Pancreas (tissue), 10 donors: ENCODE data around the gene NOP58. TPM values are rescaled to one million over a fixed set of nuclear protein-coding genes. Genes with fewer than 3 reads are reported as not detected.

Experiments
- ATAC-seq, 4 donors: fragments of 200-7000 bp; cut with Tn5 transposase; one replicate each; pipeline versions ENCODE4 v1.8.0 to v1.9.1; 2020; ENCODE audit warnings: mild to moderate bottlenecking in 4 of 4, moderate library complexity in 4 of 4
- DNase-seq, 6 donors: peaks; one replicate each; pipeline ENCODE4 v3.0.0-alpha.2; 2020
- FAIRE-seq: peaks from 2 replicates; lab custom pipeline; 2012; peaks lifted over from hg19 to GRCh38; lab: Jason Lieb, UNC
- H3K27ac ChIP-seq, 4 donors: fragments of 200-600 bp; sonication (generic); 1 replicate in 3 of 4; 2 replicates in 1 of 4; pipeline versions ENCODE4 v1.5.0 to v1.8.0; 2020
- H3K27me3 ChIP-seq, 4 donors: fragments of 200-600 bp; one replicate each; pipeline ENCODE4 v1.8.0; 2021
- H3K36me3 ChIP-seq, 3 donors: fragments of 200-600 bp; sonication (generic) in 1 of 3; one replicate each; pipeline versions ENCODE4 v1.5.0 to v1.8.0; 2020 to 2021
- H3K4me1 ChIP-seq, 3 donors: fragments of 200-600 bp; one replicate each; pipeline ENCODE4 v1.8.0; 2021
- H3K4me3 ChIP-seq, 4 donors: fragments of 200-600 bp; sonication (generic) in 2 of 4; one replicate each; pipeline versions ENCODE4 v1.5.0 to v1.8.0; 2020 to 2021
- H3K9me3 ChIP-seq, 4 donors: fragments of 200-600 bp; one replicate each; pipeline ENCODE4 v1.8.0; 2021
- WGBS, 2 donors: extraction: QIAGEN DNeasy Blood & Tissue Kit; methylation state at CpG; one replicate each; pipeline ENCODE4 v1.1.7; 2013; 5-methylcytosine and 5-hydroxymethylcytosine counted together
- intact Hi-C, 3 donors: fragments of 100-400 bp; cut with DNase I; formaldehyde crosslinking; loops; one replicate each; pipeline versions ENCODE4 v1.11.1 to v1.14.2; 2022
- polyA plus RNA-seq, 2 donors: library from polyadenylated mRNA; stranded (reverse); fragments of 200-250 nt; gene quantifications; one replicate each; pipeline ENCODE4 v1.2.3, GENCODE V29; 2013
- total RNA-seq, 6 donors: library from RNA; stranded (reverse); fragmentation: NEBNext Ultra II Directional in 4 of 6; extraction: Animal tissue kit (Norgen Biotek cat#: 25700) in 4 of 6; gene quantifications; one replicate each; pipeline versions ENCODE4 v1.2.1 to v1.2.4, GENCODE V29; 2021 to 2023
- TF ChIP-seq, protein P1 (sequence below), 4 donors: fragments of 200-600 bp; sonication (generic) in 3 of 4; IDR thresholded peaks; one replicate each; pipeline versions ENCODE4 v1.5.0 to v1.8.0; 2021; ENCODE audit warnings: antibody characterized with exemption in 4 of 4
- donor health status: healthy with polysubstance abuse.
- donor health status: DM: no; HTN: no; CAD: no; lungs with moderate emphysema.
- donor health status: DM: no; HTN: no; CAD: no.
- donor health status: control.
- donor health status: control.
- donor health status: Bipolar disorder and iron deficiency.
- donor health status: DM: yes; HTN: yes; CAD: no.
- donor health status: DM: no; HTN: no; CAD: no.
- donor health status: DM: no; HTN: no; CAD: no.
- donor health status: DM: yes; HTN: yes; CAD: no.

Gene NOP58
- total and polyA plus RNA-seq, 8 donors: 16.6 to 92.7 (median 30.9) TPM

DNA sequence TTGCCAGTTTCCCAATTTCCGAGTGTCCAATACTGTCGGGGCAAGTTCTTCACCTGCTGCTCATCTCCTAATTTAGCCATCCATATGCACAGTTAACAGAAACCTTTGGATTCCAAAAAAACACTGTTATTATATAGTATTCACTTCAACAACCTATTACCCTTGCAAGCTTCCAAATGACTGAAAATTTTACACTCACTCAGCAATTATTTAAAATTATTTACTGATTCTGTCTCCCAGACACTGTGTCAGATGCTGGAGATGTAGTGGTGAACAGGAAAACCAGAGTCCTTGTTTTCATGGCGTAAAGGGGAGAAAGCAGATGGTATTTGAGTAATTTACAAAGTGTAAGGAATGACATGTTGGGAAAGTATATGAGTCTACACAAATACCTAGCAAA is 56.9 kb downstream of the NOP58 start:
- intact Hi-C loops: no loop called here
- ATAC-seq: no peak
- no peak for FAIRE-seq
- no peaks in the 10 kb centered on the region for H3K36me3 ChIP-seq
- TF ChIP-seq, protein P1, sequence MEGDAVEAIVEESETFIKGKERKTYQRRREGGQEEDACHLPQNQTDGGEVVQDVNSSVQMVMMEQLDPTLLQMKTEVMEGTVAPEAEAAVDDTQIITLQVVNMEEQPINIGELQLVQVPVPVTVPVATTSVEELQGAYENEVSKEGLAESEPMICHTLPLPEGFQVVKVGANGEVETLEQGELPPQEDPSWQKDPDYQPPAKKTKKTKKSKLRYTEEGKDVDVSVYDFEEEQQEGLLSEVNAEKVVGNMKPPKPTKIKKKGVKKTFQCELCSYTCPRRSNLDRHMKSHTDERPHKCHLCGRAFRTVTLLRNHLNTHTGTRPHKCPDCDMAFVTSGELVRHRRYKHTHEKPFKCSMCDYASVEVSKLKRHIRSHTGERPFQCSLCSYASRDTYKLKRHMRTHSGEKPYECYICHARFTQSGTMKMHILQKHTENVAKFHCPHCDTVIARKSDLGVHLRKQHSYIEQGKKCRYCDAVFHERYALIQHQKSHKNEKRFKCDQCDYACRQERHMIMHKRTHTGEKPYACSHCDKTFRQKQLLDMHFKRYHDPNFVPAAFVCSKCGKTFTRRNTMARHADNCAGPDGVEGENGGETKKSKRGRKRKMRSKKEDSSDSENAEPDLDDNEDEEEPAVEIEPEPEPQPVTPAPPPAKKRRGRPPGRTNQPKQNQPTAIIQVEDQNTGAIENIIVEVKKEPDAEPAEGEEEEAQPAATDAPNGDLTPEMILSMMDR (IDR thresholded peaks at IDR 0.05): no peak
- no peak overlapping the region for H3K27ac ChIP-seq
- DNase-seq: no peak
- no peaks in the 10 kb centered on the region for H3K9me3 ChIP-seq
- peaks cover 0 to 4% (median 4%) of the 10 kb centered on the region in 3 donors for H3K4me1 ChIP-seq
- 95 to 97% methylated on average over 3 of the region's 3 CpGs for WGBS, 2 donors
- no peak overlapping the region for H3K4me3 ChIP-seq
- H3K27me3 ChIP-seq: no peaks in the 10 kb centered on the region

DNA sequence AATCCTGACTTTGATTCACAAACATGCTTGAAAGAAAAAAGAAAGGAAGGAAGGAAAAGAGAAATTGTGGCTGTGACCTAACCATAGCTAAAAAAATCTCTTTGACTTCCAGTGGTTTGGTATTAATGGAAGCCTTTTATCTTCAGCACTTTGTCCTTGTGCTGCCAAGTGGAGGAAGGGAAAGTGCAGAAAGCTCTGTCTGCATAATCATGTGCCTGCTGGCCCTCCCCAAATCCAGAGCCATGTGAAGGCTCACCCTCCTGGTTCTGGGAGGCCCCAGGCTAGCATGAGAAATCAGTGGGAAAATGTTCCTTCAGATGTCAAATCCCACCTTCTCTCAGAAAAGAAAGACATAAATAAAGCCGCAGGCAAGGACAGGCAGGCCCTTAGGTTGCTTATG is 62.3 kb downstream of the NOP58 start:
- Histone ChIP-seq H3K27ac (no peak overlapping the region), H3K9me3 (no peaks in the 10 kb centered on the region), H3K36me3 (no peaks in the 10 kb centered on the region), H3K27me3 (no peaks in the 10 kb centered on the region), H3K4me1 (no peaks in the 10 kb centered on the region), H3K4me3 (no peak overlapping the region)
- no peak for FAIRE-seq
- DNase-seq: no peak
- 92 to 96% methylated on average over 1 of the region's 1 CpG for WGBS, 2 donors
- peak in 1 of 4 donors; percentile 34 for ATAC-seq
- TF ChIP-seq, protein P1 (IDR thresholded peaks at IDR 0.05): no peak
- intact Hi-C loops: no loop called here

DNA sequence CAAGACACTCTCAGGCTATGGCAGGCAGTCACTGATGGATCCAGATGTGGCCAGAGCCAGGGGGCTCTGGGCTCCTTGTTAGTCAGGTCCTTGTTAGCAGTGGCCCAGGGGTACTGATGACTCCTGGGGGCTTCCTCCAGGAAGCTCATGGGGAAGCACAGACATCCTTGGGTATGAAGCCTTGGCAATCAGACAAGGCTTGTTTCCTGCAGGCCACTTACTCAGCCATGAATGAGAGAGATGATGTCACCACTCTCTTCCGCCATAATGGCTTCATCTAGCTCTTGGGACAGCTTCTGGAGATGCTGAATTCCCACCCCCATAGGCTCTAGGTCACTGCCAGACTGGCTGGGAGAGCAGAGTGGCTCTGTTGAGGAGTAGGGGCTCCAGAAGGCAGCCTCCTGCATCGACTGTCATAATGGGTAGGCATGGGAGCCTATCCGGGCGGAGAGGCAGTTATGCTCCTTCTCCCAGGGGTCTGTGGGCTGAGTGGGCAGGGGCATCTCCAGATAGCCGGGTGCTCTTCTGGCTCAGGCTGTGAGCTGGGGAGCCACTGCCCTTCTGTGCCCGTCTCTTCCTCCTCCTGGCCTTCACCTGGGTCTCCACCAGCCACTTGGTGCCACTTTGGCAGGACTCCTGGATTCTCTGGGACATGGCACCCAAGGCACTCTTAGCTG is 70.4 kb downstream of the NOP58 start:
- no peaks in the 10 kb centered on the region for H3K36me3 ChIP-seq
- 95 to 96% methylated on average over 6 of the region's 6 CpGs for WGBS, 2 donors
- H3K27ac ChIP-seq: no peak overlapping the region
- no peak for ATAC-seq
- FAIRE-seq: no peak
- no peaks in the 10 kb centered on the region for H3K9me3 ChIP-seq
- DNase-seq: no peak
- H3K4me1 ChIP-seq: no peaks in the 10 kb centered on the region
- no peaks in the 10 kb centered on the region for H3K27me3 ChIP-seq
- intact Hi-C loops: no loop called here
- TF ChIP-seq, protein P1 (IDR thresholded peaks at IDR 0.05): no peak
- no peak overlapping the region for H3K4me3 ChIP-seq

DNA sequence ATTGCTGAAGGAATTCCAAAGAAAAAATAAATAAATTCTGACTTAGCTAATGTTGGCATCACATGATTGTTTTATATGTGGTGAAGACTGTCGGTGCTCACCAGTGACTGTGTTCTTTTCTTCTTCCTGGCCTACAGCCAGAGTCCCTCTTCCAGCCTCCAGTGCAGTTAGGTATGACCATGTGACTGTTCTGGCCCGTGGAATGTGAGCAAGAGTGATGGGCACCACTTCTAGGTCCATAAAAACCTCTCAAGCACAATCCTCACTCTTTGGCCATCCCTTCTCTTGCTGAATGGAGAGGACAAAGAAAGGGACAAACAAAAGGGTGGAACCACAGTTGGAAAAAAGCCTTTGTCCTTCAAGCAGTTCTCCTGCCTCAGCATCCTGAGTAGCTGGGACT is 71.6 kb downstream of the NOP58 start:
- FAIRE-seq (no peak), ATAC-seq (no peak), DNase-seq (no peak)
- H3K9me3 ChIP-seq: no peaks in the 10 kb centered on the region
- intact Hi-C loops: no loop called here
- H3K27ac ChIP-seq: no peak overlapping the region
- 63 to 79% methylated on average over 2 of the region's 2 CpGs for WGBS, 2 donors
- no peaks in the 10 kb centered on the region for H3K4me1 ChIP-seq
- no peak overlapping the region for H3K4me3 ChIP-seq
- H3K36me3 ChIP-seq: no peaks in the 10 kb centered on the region
- no peaks in the 10 kb centered on the region for H3K27me3 ChIP-seq
- TF ChIP-seq, protein P1 (IDR thresholded peaks at IDR 0.05): no peak

DNA sequence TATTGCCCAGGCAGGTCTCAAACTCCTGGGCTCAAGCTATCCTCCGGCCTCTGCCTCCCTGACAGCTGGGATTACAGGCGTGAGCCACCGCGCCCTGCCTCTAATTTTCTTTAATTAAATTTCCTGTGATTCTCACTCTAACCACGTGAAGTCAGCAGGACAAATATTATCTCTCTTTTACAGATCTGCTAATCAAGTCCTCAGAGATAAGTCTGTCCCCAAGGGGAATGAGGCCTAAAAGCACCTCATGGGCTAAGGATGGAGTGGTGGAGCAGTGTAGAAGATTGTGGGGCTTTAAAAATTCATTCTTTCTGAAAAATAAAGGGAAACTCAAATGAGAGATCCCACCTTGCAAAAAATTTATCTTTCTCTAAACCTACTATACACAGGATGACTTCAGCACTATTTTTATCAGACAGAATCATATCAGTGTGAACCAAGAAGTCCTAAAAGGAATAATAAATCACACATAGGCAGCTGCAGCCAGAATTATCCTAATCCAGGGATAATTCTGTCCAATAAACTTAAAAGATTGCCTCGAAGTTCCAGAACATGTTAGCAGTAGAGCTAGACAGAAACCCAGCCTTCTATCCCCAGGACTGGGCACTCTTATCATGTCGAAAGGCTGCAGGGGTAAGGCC is 72.3 kb downstream of the NOP58 start:
- Histone ChIP-seq H3K4me3 (no peak overlapping the region), H3K27ac (no peak overlapping the region), H3K27me3 (no peaks in the 10 kb centered on the region), H3K36me3 (no peaks in the 10 kb centered on the region), H3K9me3 (no peaks in the 10 kb centered on the region), H3K4me1 (no peaks in the 10 kb centered on the region)
- TF ChIP-seq, protein P1 (IDR thresholded peaks at IDR 0.05): no peak
- no peak for ATAC-seq
- FAIRE-seq: no peak
- intact Hi-C loops: no loop called here
- WGBS, 2 donors: 83 to 89% methylated on average over 7 of the region's 7 CpGs
- no peak for DNase-seq
